GM11168 (cell line): Measurements from ENCODE around the gene PEX7.
"Not testable (repeated sequence)": the region's sequence is repeated elsewhere in the genome, so short reads cannot be mapped to it uniquely, and the experiment has no call there.

Source experiments
- in situ Hi-C: fragments of 300-500 bp; cut with MboI; formaldehyde crosslinking; loops from one replicate; pipeline ENCODE4 v1.12.0; 2022; ENCODE audit warnings: low sequenced_read_pairs; ENCODE audit not compliant: unreplicated experiment

The PEX7 gene

GRCh38 chr6:136822376-136823127, at the start of gene PEX7:
Gene PEX7, plus strand, starts transcription at chr6:136822592. Its CDS starts 74 bp downstream, at chr6:136822666.
- in situ Hi-C loops: no loop called here

GRCh38 chr6:136772685-136773472, 49.5 kb upstream of the PEX7 start:
- in situ Hi-C loops: no loop called here

DNA sequence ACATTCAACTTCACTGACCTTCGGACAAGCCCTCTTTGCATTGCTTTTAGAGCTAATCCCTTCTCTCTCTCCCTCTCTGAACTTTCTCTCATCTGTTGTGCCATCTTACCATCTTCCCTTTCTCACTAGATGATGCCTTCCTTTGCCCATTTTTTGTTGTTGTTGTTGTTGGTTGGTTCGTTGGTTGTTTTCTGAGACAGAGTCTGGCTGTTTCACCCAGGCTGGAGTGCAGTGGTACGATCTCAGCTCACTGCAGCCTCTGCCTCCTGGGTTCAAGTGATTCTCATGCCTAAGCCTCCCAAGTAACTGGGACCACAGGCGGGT, 49.0 kb upstream of the PEX7 start:
- in situ Hi-C loops: no loop called here

- in situ Hi-C loops: no loop called here
Measured at GRCh38 chr6:136774228-136775041, 48.0 kb upstream of the PEX7 start.

DNA sequence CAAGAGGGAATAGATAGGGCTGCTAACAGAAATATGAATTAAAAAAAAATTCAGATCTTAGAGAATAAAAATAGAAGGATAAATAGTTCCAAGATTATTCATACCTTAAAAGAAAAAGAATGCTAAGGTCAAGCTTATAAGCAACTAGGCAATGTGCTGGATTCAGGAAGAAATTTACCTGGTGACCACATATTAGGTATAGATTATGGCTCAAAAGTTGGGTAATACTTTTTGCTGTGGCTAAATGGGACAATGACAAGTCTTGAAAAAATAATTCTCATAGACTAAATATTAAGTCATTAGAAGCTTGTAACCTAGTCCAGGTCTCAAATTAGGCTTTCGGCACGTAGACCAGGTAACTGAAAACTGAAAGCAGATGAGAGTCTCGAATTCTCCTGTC, 47.3 kb upstream of the PEX7 start:
- in situ Hi-C loops: no loop called here

DNA sequence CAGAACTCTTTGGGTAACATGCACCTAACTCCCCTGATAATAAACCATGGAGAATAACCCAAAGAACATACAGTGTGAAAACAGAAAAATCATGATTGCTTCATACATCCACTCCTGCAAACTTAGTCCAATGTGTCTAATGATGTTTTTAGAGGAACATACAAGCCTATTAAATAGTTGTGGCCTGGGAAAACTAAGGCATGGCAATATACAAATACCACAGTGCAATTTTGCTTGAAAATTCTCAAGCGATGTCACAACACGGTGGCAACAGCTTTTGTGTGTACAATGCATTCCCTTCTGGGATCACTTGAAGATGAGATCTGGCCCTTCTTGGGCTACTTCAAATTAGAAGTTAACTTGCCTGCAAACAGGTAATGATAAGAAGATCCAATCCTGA, 46.8 kb upstream of the PEX7 start:
- in situ Hi-C loops: no loop called here

- in situ Hi-C loops: no loop called here
Measured at GRCh38 chr6:136777651-136778050, 44.7 kb upstream of the PEX7 start.

- in situ Hi-C loops: no loop called here
Measured at GRCh38 chr6:136779682-136780081, 42.7 kb upstream of the PEX7 start.

GRCh38 chr6:136780972-136781371, 41.4 kb upstream of the PEX7 start:
- in situ Hi-C loops: no loop called here

GRCh38 chr6:136782021-136782770, 40.2 kb upstream of the PEX7 start:
- in situ Hi-C loops: no loop called here

DNA sequence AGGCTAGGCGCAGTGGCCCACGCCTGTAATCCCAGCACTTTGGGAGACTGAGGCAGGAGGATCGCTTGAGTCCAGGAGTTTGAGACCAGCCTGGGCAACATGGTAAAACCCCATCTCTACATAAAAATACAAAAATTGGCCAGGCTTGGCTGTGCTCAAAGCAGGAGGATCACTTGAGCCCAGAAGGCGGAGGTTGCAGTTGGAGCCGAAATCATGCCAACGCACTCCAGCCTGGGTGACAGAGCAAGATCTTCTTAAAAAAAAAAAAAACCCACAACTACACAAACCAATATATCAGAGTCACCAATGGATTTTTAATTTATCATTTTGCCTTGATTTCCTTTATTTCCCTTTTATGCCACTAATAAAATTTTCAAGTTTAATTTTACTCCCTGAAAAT, 39.4 kb upstream of the PEX7 start:
- in situ Hi-C loops: no loop called here

GRCh38 chr6:136783495-136784270, 38.7 kb upstream of the PEX7 start:
- in situ Hi-C loops: no loop called here

GRCh38 chr6:136784271-136784664, 38.1 kb upstream of the PEX7 start:
- in situ Hi-C loops: no loop called here

DNA sequence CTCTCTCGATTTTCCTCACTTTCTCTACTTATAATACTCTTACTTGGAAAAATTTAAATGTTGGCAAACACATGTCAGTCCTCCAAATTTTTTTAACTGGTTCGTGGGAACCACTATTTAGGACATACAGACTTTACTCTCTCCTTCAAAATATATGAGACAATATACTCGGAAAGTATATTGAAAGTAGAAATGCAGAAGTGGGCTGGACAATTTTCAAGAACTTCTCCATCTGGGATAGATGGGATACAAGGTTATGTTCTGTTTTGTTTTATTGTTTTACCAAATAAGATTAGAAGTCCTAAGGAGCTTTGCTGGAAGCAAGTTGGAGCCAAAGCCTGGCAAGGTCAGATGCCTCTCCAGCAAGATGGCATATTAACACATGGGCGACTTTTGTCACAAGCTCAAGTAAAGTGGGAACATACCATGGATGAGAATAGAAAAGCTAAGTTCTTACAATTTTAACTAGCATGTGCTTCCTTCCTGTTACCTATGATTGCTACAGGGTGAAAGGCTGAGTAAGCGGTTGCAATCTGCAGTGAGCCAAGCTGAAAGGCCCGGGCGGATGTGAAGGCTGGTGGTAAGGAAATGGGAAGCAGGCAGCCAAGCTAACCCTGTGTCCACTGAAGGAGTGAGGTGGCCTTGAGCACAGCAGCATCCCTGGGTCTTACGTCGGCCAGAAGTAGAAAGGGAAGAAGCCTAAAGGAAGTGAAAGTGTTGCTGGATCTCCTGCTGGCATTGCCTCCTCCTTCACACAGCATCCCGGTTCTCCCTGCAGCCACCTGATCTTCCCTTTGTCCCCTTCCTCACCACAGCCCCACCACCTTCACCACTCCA, 37.3 kb upstream of the PEX7 start:
- in situ Hi-C loops: no loop called here

- in situ Hi-C loops: no loop called here
Measured at GRCh38 chr6:136786658-136787057, 35.7 kb upstream of the PEX7 start.

GRCh38 chr6:136787726-136788068, 34.7 kb upstream of the PEX7 start:
- in situ Hi-C loops: no loop called here

- in situ Hi-C loops: no loop called here
Measured at GRCh38 chr6:136788069-136788902, 34.1 kb upstream of the PEX7 start.

DNA sequence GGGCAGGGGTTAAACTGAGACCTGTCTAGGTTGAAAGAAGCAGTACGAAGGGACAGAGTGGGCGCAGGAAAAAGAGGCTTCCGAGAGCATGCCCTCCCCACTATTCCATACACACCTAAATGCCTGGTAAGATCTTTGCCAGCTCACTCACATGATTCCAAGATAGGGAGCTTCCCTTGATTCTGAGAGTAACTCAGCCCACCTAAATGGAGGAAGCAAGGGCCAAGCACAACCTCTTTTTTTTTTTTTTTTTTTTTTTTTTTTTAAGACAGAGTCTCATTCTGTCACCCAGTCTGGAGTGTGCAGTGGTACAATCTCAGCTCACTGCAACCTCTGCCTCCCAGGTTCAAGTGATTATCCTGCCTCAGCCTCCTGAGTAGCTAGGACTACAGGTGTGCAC, 33.0 kb upstream of the PEX7 start:
- in situ Hi-C loops: not testable (repeated sequence)
